Measurements from ENCODE around the gene RHBDF1.
A peak's percentile ranks its signal among the peaks of the same experiment; 100 is the strongest.

The RHBDF1 gene, protein sequence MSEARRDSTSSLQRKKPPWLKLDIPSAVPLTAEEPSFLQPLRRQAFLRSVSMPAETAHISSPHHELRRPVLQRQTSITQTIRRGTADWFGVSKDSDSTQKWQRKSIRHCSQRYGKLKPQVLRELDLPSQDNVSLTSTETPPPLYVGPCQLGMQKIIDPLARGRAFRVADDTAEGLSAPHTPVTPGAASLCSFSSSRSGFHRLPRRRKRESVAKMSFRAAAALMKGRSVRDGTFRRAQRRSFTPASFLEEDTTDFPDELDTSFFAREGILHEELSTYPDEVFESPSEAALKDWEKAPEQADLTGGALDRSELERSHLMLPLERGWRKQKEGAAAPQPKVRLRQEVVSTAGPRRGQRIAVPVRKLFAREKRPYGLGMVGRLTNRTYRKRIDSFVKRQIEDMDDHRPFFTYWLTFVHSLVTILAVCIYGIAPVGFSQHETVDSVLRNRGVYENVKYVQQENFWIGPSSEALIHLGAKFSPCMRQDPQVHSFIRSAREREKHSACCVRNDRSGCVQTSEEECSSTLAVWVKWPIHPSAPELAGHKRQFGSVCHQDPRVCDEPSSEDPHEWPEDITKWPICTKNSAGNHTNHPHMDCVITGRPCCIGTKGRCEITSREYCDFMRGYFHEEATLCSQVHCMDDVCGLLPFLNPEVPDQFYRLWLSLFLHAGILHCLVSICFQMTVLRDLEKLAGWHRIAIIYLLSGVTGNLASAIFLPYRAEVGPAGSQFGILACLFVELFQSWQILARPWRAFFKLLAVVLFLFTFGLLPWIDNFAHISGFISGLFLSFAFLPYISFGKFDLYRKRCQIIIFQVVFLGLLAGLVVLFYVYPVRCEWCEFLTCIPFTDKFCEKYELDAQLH

DNA sequence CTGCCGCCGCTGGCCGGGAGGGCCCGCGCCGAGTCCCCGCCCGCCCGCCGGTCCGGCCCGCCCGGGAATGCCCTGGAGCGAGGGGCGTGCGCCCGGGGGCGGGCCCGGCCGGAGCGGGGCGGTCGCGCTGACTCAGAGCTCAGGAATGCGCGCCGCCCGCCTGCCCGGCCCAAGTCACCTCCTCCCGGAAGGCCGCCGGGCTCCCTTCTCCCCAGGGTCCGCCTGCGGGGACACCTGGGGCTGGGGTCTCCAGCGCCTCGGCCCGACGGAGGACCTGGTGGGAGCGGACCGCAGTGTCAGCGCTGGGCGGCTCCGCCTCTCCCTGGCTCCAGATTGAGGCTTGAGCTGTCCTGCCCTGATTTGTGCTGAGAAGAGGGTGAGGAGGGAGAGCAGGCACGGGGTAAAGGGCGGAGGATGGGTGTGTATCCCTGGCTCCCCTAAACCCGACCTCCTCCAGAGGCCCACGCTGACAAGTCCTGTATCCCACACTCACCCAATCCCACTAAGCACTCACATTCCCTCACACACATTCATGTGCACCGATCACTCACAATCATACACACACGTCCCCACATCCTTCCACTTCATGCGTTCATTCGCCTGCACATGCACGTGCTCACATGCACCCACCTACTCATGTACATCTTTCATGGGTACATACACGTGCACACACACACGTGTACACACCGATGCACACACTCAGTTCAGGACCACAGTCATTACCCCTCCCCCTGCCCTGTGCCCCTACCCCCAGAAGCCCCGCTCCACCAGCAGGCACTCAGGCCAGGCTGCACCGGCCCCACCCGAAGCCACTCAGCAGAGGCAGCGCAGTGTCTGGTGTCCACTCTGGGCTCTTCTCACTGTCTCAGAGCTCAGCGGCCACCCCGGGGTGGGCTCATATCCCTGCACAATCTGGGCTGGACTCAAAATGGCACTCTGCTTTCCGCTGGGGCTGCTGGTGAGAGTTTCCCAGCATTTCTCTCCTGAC, at the start of gene RHBDF1:
RHBDF1 (minus strand) TSS at position 71 of the 988 bp plus-strand sequence. CDS start 7,616 bp downstream, outside the sequence.
- DNase-seq: no peak

- no peak for DNase-seq
Measured at GRCh38 chr16:120756-121155, 48.3 kb upstream of the RHBDF1 start.

- no peak for DNase-seq
Measured at GRCh38 chr16:119835-120491, 47.5 kb upstream of the RHBDF1 start.

- no peak for DNase-seq
Measured at GRCh38 chr16:119295-119694, 46.9 kb upstream of the RHBDF1 start.

- no peak for DNase-seq
Measured at GRCh38 chr16:118857-119256, 46.4 kb upstream of the RHBDF1 start.

DNA sequence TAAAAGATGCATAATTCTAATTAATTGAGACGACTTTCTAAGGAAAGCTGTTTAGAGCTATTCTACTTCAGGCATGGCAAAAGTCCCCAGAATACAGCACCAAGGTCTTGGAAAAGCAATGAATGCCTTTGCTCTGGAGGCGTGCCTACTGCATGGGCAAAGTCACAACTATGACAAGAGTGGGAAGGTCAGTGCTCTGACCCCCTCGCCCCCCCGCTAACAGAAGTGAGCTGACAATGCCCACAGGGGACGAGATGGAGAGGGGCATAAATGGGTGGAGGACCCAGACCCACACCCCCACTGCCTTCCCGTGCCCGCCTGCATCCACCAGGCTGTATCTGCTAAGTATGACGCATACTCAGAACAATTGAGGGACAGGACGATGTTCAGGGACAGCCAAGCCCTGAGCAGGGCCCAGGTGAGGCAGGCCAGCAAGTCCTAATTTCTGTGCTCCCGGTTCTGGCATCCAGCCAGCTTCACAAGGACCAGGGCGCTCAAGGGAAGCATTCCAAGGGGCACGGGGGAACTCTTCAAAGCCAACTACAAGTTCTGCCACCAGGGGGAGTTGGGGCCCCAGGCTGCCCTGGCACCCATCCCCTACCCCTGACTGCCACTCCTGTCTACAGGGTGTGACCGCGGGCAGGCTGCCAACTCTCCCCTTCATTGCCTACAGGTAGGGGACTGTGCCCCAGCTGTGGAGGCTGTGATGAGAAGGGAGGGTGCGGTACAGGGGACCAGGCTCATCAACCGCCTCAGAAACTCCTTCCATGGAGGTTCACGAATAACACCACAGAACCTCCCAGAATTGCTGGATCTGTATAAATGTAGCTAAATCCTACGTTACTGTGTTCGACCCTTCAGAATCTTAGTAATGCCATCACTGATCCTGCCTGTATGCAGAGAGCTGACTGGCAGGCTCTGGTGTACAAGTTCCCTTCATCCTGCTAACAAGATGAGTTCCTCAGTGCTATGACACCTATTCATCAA, 45.2 kb upstream of the RHBDF1 start:
- DNase-seq: peak; percentile 19 to 68 (median 58)

- no peak for DNase-seq
Measured at GRCh38 chr16:116015-116414, 43.6 kb upstream of the RHBDF1 start.

GRCh38 chr16:114327-114726, 41.9 kb upstream of the RHBDF1 start:
- no peak for DNase-seq

GRCh38 chr16:112153-112840, 39.9 kb upstream of the RHBDF1 start:
- no peak for DNase-seq

DNA sequence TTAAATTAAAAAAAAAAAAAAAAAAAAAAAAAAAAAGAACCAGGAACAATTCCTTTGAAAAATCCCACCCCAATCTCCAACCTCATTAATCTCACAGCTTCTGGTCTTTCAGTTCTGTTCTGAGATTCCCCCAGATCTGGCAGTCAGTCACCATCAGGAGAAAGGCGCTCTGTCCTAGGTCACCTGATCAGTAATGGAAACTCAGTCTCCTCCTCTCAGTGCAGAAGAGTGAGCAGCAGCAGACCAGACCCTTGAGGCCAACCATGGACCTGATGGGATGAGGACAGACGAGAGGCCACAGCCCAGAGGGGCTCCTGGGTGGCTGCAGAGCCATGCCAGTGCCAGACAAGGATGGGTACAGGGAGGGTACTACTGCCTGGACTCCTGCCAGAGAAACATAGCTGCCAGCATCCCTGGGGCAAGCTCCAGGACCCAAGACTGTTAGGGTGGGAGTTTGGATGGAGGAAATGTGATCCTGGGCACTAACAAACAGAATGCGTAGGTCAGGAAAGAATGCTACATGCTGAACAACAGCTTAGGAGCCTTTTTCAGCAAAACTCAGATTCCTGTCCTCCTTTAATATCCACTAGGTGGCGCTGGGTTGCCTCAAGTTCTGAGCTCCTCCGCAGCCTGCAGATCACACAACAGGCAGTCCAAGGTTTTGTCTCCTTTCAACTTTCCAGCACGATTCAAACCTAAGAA, 34.3 kb upstream of the RHBDF1 start:
- peak; percentile 14 to 71 (median 44) for DNase-seq

DNA sequence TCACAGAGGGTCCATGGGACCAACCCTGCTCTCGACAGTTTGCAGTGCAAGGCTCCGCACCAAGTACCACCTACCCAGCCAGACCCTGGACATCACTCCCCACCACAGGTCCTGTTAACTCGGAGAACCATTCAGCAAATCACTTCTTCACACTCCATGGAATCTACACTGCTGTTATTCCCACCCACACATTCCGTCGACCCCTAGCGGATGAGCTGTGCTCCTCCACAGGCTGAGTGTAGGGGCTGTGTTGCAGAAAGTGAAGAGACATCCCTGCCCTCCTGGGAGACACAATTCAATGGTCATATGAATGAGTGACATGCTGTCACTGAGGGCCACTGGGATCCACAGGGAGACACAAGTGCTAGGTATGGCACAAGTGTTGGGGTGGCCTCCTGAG, 33.1 kb upstream of the RHBDF1 start:
- no peak for DNase-seq

DNA sequence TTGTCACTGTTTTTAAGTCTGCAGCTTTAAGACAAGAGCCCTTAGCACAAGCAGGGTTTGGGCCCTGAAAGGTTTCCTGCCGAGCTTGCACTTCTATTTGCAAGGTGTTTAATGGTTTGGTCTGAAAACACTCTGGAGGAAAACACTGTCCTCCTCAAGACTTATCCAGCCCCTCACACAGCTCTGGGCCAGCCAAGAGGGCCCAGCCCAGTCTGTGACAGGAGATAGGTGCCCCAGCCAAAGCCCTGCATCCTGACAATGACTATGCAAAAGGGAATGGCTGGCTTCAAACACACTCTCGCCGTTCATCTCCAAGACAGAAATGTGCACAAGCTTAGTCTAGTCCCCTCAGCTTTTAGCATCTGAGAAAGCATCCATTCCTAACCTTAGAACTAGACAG, 32.5 kb upstream of the RHBDF1 start:
- no peak for DNase-seq

- no peak for DNase-seq
Measured at GRCh38 chr16:104355-104754, 31.9 kb upstream of the RHBDF1 start.

- DNase-seq: no peak
Measured at GRCh38 chr16:102060-102855, 29.8 kb upstream of the RHBDF1 start.

GRCh38 chr16:101586-101985, 29.2 kb upstream of the RHBDF1 start:
- no peak for DNase-seq

- no peak for DNase-seq
Measured at GRCh38 chr16:100989-101388, 28.6 kb upstream of the RHBDF1 start.

DNA sequence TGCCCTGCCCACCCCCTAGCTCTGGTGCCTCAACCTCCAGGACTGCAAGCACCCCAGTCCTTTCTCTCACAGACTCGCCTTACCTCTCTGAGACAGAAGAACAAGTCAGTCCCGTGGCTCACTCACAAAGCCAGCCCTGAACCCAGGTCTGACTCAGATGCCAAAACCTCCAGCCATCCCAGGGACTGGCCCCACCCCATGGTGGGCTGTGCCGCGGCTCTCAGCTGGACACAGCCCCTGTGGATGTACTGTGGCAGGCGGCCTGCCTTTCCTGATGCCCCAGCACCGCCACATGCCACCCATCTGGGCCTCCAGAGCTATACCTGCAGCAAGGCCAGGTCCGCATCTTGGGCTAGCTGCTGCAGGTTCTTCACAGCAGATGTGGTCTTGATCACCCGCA, 25.4 kb upstream of the RHBDF1 start:
- no peak for DNase-seq

DNA sequence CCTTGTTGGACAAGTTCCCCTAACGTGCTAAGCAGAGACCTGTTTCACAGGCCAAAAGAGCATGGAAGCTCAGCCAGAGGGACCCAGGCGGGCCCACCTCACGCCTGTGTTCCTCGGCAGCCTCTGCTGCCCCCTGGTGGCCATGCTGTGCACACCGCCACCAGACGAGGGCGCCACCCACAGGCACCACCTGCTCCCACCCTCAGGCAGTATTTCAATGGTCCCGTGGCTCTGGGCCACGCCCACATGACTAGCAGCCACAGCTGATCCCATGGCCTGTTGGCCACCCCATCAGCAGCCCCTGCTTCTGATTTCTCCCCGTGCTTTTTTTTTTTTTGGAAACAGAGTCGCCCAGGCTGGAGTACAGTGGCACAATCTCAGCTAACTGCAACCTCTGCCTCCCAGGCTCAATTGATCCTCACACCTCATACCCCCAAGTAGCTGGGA, 24.5 kb upstream of the RHBDF1 start:
- peak; percentile 67 to 88 (median 85) for DNase-seq

DNA sequence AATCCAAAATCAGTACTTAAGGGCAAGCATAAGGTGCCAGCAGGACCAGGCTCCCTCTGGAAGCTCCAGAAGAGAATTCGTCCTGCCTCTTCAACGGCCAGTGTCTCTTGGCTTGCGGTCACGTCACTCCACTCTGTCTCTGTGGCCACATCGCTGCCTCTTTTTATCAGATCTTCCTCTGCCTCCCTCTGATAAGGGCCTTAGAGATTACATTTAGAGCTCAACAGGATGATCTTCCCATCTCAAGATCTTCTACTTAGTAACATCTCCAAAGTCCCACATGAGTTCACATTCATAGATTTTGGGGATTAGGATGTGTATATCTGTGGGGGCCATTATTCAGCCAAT, 22.5 kb upstream of the RHBDF1 start:
- DNase-seq: no peak

Measured in stimulated activated naive CD4-positive, alpha-beta T cell (primary cell).